ENCODE results near the gene CELF6.

CELF6 gene

GRCh38 chr15:72236381-72237003, 83.5 kb downstream of the CELF6 start:
- TF ChIP-seq, protein P1, sequence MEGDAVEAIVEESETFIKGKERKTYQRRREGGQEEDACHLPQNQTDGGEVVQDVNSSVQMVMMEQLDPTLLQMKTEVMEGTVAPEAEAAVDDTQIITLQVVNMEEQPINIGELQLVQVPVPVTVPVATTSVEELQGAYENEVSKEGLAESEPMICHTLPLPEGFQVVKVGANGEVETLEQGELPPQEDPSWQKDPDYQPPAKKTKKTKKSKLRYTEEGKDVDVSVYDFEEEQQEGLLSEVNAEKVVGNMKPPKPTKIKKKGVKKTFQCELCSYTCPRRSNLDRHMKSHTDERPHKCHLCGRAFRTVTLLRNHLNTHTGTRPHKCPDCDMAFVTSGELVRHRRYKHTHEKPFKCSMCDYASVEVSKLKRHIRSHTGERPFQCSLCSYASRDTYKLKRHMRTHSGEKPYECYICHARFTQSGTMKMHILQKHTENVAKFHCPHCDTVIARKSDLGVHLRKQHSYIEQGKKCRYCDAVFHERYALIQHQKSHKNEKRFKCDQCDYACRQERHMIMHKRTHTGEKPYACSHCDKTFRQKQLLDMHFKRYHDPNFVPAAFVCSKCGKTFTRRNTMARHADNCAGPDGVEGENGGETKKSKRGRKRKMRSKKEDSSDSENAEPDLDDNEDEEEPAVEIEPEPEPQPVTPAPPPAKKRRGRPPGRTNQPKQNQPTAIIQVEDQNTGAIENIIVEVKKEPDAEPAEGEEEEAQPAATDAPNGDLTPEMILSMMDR (IDR thresholded peaks at IDR 0.05), result no peak
- TF ChIP-seq ZFX (IDR thresholded peaks at IDR 0.05; ENCODE audit: borderline replicate concordance), result no peak
- no peak overlapping the region for H3K27ac ChIP-seq

DNA sequence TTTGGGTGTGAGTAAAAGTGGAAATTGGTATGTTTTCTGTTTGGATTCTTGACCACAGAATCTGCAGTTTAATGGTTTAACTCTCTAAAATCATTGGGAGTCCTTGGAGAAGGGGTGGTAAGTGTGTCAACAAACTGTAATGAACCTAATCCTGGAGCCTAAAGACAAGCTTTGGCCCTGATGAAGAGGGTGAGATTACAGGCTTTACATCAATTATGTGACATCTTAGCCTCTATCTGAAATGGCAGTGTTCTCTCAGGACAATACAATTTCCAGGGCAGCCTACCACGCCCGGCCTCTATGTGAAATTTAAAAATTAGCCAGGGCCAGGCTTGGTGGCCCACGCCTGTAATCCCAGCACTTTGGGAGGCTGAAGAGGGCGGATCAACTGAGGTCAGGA, 84.7 kb downstream of the CELF6 start:
- no peak overlapping the region for H3K27ac ChIP-seq
- no peak for TF ChIP-seq ZFX (IDR thresholded peaks at IDR 0.05; ENCODE audit: borderline replicate concordance)
- TF ChIP-seq, protein P1 (IDR thresholded peaks at IDR 0.05), result no peak
